CD4-positive, alpha-beta T cell treated with Interleukin-21 for 1 hour (primary cell): ENCODE measurements around the gene CPNE6.
"Not testable (repeated sequence)": the region's sequence is repeated elsewhere in the genome, so short reads cannot be mapped to it uniquely, and the experiment has no call there.

Experiments used
- DNase-seq: peaks from one replicate; pipeline ENCODE4 v3.0.0-alpha.2; 2020

CPNE6 gene

GRCh38 chr14:24088095-24088494, 16.7 kb downstream of the CPNE6 start:
- DNase-seq, result no peak

DNA sequence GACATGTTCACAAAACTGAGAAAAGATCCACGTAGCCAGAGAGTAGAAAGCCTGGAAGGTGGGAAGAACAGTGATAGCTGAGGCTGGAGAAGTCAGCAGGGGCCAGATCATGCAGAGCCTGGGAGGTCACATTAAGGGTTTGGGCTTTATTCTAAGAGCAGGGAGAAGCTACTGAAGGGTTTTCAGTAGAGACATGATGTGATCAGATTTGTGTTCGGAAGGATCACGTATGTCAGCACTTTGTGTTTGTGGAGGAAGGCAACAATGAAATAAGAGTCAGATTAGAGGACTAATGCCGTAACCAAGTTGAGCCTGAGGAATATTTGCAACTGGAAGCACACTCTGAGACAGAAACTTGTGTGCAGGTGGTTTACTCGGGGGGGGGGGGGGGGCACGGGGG, 18.5 kb downstream of the CPNE6 start:
- no peak for DNase-seq

DNA sequence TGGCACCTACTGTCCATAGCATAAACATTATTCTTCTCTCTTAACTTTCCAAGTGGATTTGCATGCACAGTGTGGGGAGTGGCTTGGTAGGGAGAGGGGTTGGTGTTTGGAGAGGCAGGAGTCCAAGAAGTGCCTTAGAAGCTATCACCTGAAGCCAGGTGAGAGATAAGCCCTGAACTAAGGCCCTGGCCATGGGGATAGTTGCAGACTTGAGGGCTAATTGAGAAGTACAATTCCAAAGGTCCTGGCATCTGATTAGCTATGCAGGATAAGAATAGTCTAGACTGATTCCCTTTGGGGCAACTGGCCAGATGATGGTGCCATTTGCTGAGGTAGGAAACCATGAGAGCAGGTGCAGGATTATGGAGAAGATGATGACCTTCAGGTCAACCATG, 20.7 kb downstream of the CPNE6 start:
- no peak for DNase-seq

GRCh38 chr14:24092505-24093206, 21.3 kb downstream of the CPNE6 start:
- DNase-seq, result no peak

- DNase-seq, result no peak
Measured at GRCh38 chr14:24093207-24093900, 22.0 kb downstream of the CPNE6 start.

GRCh38 chr14:24093901-24094840, 22.8 kb downstream of the CPNE6 start, which contains the start of gene PCK2:
PCK2 (plus strand) TSS chr14:24094311; CDS start chr14:24094406, 95 bp downstream.
- peak; percentile 73 for DNase-seq

DNA sequence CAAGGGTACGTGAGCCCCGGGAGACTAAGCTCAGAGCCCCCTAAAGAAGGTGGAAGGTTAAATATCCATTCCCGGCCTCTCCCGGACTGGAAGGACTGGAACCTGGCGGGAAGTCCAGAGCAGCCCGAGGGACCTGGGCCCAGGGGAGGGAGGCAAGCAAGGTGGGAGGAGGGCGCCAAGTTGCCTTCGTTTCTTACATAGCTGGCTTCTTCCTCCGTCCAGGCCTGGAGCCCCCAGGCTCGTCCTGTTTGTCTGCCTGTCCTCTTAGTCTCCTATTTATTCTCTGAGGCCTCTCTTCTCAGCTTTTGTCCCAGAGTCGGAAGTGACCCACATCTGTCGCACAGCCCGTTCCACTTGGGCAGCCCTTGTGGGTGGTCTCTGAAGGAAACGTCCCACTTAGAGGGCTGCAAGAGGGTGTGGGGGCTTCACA, 23.5 kb downstream of the CPNE6 start:
- peak; percentile 9 for DNase-seq

GRCh38 chr14:24095271-24096068, 24.1 kb downstream of the CPNE6 start:
- peak; percentile 46 for DNase-seq

DNA sequence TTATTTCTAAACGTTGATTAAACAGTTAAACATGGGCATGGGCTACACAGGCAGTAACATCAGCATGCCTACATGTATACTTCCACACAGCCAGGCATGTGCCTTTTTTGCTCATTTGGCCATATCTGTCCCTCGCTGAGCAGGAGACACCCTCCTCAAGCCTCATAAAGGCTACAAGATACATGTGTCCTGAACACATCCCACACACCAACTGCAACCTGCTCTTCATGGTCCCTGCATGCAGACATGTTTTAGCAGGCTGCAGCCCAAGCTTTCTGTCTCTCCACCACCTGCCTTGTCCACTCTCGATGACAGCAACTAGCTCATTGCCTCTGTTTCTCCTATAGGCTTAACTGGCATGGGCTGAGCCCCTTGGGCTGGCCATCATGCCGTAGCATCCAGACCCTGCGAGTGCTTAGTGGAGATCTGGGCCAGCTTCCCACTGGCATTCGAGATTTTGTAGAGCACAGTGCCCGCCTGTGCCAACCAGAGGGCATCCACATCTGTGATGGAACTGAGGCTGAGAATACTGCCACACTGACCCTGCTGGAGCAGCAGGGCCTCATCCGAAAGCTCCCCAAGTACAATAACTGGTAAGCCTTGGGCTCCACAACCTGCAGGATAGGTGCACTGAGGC, 25.3 kb downstream of the CPNE6 start:
- no peak for DNase-seq

- DNase-seq, result no peak
Measured at GRCh38 chr14:24098229-24098926, 27.0 kb downstream of the CPNE6 start.

GRCh38 chr14:24098927-24099813, 27.8 kb downstream of the CPNE6 start:
- DNase-seq, result no peak

DNA sequence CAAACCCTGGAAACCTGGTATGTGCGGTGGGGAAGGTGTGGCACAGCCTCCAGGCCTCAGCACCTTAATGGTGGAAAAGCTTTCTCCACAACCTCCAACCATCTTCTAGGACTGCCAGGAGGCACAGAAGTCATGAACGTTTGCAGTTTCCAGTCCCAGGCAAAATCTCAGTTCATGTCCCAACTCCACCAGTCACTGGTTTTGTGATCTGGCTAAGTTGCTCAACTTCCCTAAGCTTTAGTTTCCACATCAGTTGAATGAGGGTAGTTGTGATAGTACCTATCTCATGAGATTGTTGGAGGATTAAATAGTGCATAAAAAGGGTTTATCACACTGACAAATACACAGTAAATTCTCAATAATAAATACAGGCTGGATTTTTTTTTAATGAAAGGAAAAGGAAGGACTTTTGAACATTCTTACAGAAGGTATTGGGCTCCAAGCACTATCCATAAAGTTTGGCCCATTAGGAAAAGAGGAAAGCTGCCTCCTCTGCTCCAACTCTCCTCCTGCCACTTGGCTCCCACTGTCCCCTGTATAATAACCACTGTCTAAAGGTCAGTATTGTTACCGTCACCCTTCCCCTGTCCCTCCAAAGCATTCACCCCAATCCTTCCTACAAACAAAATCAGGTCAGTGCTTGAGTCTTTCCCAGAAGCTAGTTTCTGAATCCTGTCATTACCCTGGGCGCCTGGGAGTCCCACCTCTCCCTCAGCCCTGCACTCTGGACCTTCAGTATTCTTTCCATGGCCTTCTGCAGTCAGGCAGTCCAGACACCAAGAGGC, 29.0 kb downstream of the CPNE6 start:
- no peak for DNase-seq

DNA sequence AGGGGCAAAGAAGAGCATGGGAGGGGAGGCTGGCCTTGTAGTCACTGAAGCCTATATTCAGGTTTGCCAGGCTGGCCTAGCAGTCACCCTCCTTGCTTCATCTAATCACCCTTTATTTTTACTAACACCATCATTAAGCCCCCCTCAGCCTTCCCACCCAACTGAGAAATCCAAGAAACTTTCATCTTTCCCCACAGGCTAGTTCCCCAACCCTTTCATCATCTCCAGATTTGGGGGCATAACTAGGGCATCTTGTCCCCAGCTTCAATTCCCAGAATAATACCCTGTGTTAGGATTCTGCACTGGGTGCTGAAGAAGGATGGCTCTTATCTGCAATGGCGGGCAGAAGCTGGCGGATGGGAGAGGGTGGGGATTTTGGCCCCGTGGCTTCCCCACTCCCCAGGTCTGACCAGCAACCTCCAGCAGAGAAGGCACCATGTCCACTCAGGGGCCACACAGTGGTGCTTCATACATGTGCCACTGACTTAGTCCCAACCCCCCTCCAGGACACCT, 29.7 kb downstream of the CPNE6 start:
- no peak for DNase-seq

- DNase-seq, result no peak
Measured at GRCh38 chr14:24102357-24103048, 31.1 kb downstream of the CPNE6 start.

DNA sequence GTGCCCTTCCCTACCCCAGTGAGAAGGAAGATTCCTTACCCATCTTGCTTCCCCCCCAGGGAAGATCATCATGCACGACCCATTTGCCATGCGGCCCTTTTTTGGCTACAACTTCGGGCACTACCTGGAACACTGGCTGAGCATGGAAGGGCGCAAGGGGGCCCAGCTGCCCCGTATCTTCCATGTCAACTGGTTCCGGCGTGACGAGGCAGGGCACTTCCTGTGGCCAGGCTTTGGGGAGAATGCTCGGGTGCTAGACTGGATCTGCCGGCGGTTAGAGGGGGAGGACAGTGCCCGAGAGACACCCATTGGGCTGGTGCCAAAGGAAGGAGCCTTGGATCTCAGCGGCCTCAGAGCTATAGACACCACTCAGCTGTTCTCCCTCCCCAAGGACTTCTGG, 32.1 kb downstream of the CPNE6 start:
- DNase-seq, result no peak

DNA sequence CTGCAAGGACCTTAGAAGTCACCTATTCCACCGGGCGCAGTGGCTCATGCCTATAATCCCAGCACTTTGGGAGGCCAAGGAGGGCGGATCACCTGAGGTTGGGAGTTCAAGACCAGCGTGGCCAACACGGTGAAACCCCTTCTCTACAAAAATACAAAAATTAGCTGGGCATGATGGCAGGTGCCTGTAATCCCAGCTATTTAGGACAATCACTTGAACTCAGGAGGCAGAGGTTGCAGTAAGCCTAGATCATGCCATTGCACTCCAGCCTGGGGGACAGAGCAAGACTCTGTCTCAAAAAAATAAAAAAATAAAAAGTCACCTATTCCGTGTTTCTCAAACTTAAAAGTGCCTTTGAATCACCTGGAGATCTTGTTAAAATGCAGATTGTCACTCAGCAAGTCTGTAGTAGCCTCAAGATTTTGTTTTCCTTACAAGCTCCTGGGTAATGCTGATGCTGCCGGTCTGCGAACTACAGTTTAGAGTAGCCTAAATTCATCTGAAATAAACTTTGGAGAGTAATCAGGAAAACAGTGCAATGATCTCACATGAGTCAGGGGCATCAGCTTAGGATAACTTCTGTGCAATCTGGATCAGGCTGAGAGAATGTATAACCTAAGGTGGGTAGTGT, 34.4 kb downstream of the CPNE6 start:
- DNase-seq, result not testable (repeated sequence)

DNA sequence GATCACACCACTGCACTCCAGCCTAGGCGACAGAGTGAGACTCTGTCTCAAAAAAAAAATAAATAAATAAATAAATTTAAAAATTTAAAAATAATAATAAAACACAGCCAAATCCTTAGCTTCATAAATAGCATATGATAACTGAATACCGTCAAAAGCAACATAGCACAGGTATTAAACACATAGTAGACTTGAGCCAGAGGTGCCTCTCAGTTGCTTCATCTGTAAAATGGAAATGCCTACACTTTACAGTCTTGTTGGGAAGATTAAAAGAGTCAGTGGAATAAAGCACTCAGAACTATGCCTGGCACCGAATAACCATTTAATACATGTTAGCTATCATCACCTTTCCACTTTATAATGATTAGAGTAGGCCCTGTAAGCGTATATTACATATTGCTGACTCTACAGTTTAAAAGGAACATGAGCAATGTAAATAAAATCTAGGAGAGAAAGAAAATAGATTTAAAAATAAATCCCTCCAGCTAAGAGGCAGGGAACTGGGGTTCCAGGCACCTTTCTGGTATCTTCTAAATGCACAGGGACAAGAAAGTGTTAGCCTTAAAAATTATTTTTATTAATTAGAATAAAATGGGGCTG, 35.4 kb downstream of the CPNE6 start:
- DNase-seq, result no peak
